Heart left ventricle (tissue), 16 donors: ENCODE results near the gene TRMT61A. TPM values are rescaled to one million over a fixed set of nuclear protein-coding genes. Genes with fewer than 3 reads are reported as not detected.
A peak's percentile ranks its signal among the peaks of the same experiment; 100 is the strongest.

Experiments used
- ATAC-seq, 4 donors: fragments of 200-7000 bp; cut with Tn5 transposase; one replicate each; pipeline ENCODE4 v1.9.1; 2020 to 2022; ENCODE audit warnings: moderate library complexity in 4 of 4, mild to moderate bottlenecking in 3 of 4, moderate number of reproducible peaks in 1 of 4
- DNase-seq, 5 donors: peaks; one replicate each; pipeline ENCODE4 v3.0.0-alpha.2; 2020
- H3K27ac ChIP-seq, 12 donors: fragments of 200-600 bp; sonication (generic) in 4 of 12; one replicate each; pipeline versions ENCODE4 v1.5.0 to v1.8.0; 2016 to 2022; ENCODE audit warnings: mild to moderate bottlenecking in 2 of 12
- H3K27me3 ChIP-seq, 9 donors: fragments of 200-600 bp; sonication (generic) in 2 of 9; one replicate each; pipeline versions ENCODE4 v1.5.1 to v1.8.0; 2016 to 2022; ENCODE audit warnings: mild to moderate bottlenecking in 3 of 9
- H3K36me3 ChIP-seq, 9 donors: fragments of 200-600 bp; sonication (generic) in 2 of 9; one replicate each; pipeline versions ENCODE4 v1.5.0 to v1.8.0; 2018 to 2022; ENCODE audit warnings: mild to moderate bottlenecking in 2 of 9
- H3K4me1 ChIP-seq, 12 donors: fragments of 200-600 bp; sonication (generic) in 4 of 12; one replicate each; pipeline versions ENCODE4 v1.5.0 to v1.8.0; 2016 to 2022; ENCODE audit warnings: mild to moderate bottlenecking in 3 of 12
- H3K4me3 ChIP-seq, 12 donors: fragments of 200-600 bp; sonication (generic) in 4 of 12; one replicate each; pipeline versions ENCODE4 v1.5.0 to v1.8.0; 2017 to 2022; ENCODE audit warnings: mild to moderate bottlenecking in 9 of 12, moderate library complexity in 4 of 12
- H3K9me3 ChIP-seq, 12 donors: fragments of 200-600 bp; sonication (generic) in 4 of 12; one replicate each; pipeline versions ENCODE4 v1.5.0 to v1.8.0; 2016 to 2022; ENCODE audit warnings: mild to moderate bottlenecking in 1 of 12
- CTCF ChIP-seq, 12 donors: fragments of 200-600 bp; sonication (generic) in 4 of 12; IDR thresholded peaks; one replicate each; pipeline versions ENCODE4 v1.5.0 to v1.8.0; 2018 to 2022; ENCODE audit warnings: antibody characterized with exemption in 12 of 12, mild to moderate bottlenecking in 5 of 12
- POLR2A ChIP-seq, 2 donors: fragments of 450-650 bp; IDR thresholded peaks; one replicate each; pipeline ENCODE4 v1.6.1; 2017; ENCODE audit warnings: antibody characterized with exemption in 2 of 2, mild to moderate bottlenecking in 2 of 2, moderate library complexity in 2 of 2
- WGBS, 4 donors: extraction: QIAGEN DNeasy Blood & Tissue Kit in 2 of 4; methylation state at CpG; one replicate each; pipeline versions ENCODE4 v1.1.5 to v1.1.7; 2013 to 2018; 5-methylcytosine and 5-hydroxymethylcytosine counted together
- intact Hi-C, 10 donors: fragments of 100-400 bp; cut with DNase I; formaldehyde crosslinking; loops; one replicate each; pipeline versions ENCODE4 v1.11.1 to v1.14.2; 2022
- polyA plus RNA-seq, 2 donors: library from polyadenylated mRNA; stranded (reverse); fragments of 200-250 nt; gene quantifications; one replicate each; pipeline ENCODE4 v1.2.3, GENCODE V29; 2013
- total RNA-seq, 9 donors: library from RNA; depleted of rRNA in 2 of 9; stranded (reverse); fragments of >200 nt in 2 of 9; fragmentation: NEBNext Ultra II Directional in 3 of 9; extraction: Animal tissue kit (Norgen Biotek cat#: 25700) in 3 of 9; gene quantifications; one replicate each; pipeline versions ENCODE4 v1.1.0 to v1.2.4, GENCODE V29; 2016 to 2023
- donor health status: ischemic (EF 13 %, LVEDD 7.1; RV severe dilation, severe dysfunction).
- donor health status: healthy with polysubstance abuse.
- donor health status: DM: no; HTN: yes; CAD: no.
- donor health status: DM: no; HTN: no; CAD: no.
- donor health status: ischemic (EF 25% LVEDD 6.9; RV normal size, moderate dysfunction).
- donor health status: ischemic (EF 25% LVEDD 5.7; RV mildly dilated, moderate dysfunction).
- donor health status: healthy.
- donor health status: DM: yes; HTN: yes; CAD: no.
- donor health status: ischemic (EF 35%, LVEDD 5.7; RV mildly dilated, moderate dysfunction).
- donor health status: nonischemic (EF 11% LVEDD 7.7; RV severe dilation, severe dysfunction).
- donor health status: DM: yes; HTN: yes; CAD: no.
- donor health status: PGD.
- donor health status: ischemic (EF 29% LVEDD 5.4; RV normal size, mild dysfunction).
- donor health status: nonischemic (EF 23%, LVEDD 6.1; RV moderate dilation, normal function).

TRMT61A gene
- total and polyA plus RNA-seq, 11 donors = 3.2 to 15.9 (median 5.2) TPM

- H3K4me3 ChIP-seq = no peak overlapping the region
- intact Hi-C loops = loop anchor here in 5 of 10 donors (5.0 kb wide), 1 partner anchor 43 kb away; no protein-coding TSS in a partner anchor
- H3K27ac ChIP-seq = peak overlapping the region in 1 of 12 donors; percentile 91
- peak in 3 of 5 donors; percentile 17 to 53 (median 23) for DNase-seq
- H3K27me3 ChIP-seq = no peaks in the 10 kb centered on the region
- H3K9me3 ChIP-seq = no peaks in the 10 kb centered on the region
- H3K4me1 ChIP-seq = peaks cover 0 to 73% (median 59%) of the 10 kb centered on the region in 12 donors
- H3K36me3 ChIP-seq = peaks cover 0 to 2% (median 0%) of the 10 kb centered on the region in 9 donors
- WGBS, 4 donors = 90 to 92% (median 90%) methylated on average over 23 to 29 of the region's 29 CpGs
- no peak for ATAC-seq
- no peak for TF ChIP-seq CTCF (IDR thresholded peaks at IDR 0.05)
Measured at GRCh38 chr14:103545219-103545914, 16.4 kb downstream of the TRMT61A start.

DNA sequence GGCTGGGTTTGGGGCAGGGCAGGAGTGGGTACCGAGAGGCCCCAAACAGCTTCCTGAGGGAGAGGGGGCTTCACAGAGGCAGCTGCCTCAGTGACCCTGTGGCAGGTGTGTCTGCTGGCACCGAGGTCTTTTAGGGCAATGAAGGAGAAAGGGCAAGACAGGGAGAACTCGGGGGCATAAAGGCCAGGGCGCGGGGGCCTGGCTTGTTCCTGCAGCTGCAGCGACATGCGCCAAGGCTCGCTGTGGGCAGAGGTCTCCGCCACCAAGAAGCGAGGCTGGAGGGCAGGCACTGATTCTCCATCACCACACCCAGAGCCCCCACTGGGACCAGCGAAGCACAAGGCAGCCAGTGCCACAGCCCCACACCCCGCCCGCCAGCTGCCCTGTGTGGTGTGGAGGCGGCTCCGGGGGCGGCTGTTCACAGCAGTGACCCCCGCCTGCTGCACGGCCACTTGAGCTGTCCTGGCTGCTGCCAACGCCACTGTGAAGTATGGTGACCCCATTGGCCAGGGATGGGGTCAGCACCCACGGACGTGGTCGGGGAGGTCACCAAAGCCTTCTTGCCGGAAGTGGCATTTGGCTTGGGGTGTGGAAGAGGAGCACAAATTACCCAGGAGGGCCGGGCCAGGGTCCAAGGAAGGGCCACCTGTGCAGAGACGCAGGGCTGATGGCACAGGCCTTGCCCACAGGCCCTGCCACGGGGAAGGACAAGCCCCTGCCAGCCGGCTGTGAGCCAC is 17.1 kb downstream of the TRMT61A start:
- Histone ChIP-seq H3K27ac (peak overlapping the region in 1 of 12 donors; percentile 91), H3K4me3 (no peak overlapping the region), H3K36me3 (peaks cover 0 to 2% (median 0%) of the 10 kb centered on the region in 9 donors), H3K9me3 (no peaks in the 10 kb centered on the region), H3K4me1 (peaks cover 0 to 73% (median 58%) of the 10 kb centered on the region in 12 donors), H3K27me3 (no peaks in the 10 kb centered on the region)
- no peak for TF ChIP-seq POLR2A (IDR thresholded peaks at IDR 0.05)
- no peak for TF ChIP-seq CTCF (IDR thresholded peaks at IDR 0.05)
- intact Hi-C loops = loop anchor here in 8 of 10 donors (1.0 to 5.0 kb wide), 6 partner anchors 27 to 46 kb away; no protein-coding TSS in a partner anchor
- DNase-seq (peak in 1 of 5 donors; percentile 56), ATAC-seq (no peak)
- WGBS, 4 donors = 81 to 89% (median 85%) methylated on average over 19 to 27 of the region's 27 CpGs

GRCh38 chr14:103546652-103547454 is 17.9 kb downstream of the TRMT61A start:
- peaks cover 0 to 2% (median 0%) of the 10 kb centered on the region in 9 donors for H3K36me3 ChIP-seq
- WGBS, 4 donors = 17 to 31% (median 27%) methylated on average over 15 to 21 of the region's 21 CpGs
- no peaks in the 10 kb centered on the region for H3K27me3 ChIP-seq
- peak in 2 of 4 donors; percentile 10 to 28 for ATAC-seq
- intact Hi-C loops = loop anchor here in 8 of 10 donors (1.0 to 5.0 kb wide), 6 partner anchors 28 to 47 kb away; no protein-coding TSS in a partner anchor
- peak in 4 of 5 donors; percentile 64 to 89 (median 72) for DNase-seq
- TF ChIP-seq CTCF (IDR thresholded peaks at IDR 0.05) (peak; percentile 78 to 96 (median 91)), POLR2A (IDR thresholded peaks at IDR 0.05) (no peak)
- no peak overlapping the region for H3K27ac ChIP-seq
- no peaks in the 10 kb centered on the region for H3K9me3 ChIP-seq
- H3K4me3 ChIP-seq = no peak overlapping the region
- H3K4me1 ChIP-seq = peaks cover 0 to 73% (median 55%) of the 10 kb centered on the region in 12 donors
